HCT116 (cell line): ENCODE measurements around the gene SLC8A1.

Source experiments
- EGR1 ChIP-seq: IDR thresholded peaks from 2 replicates; pipeline ENCODE4 v1.6.1; 2012; ENCODE audit warnings: low read depth
- EZH2 ChIP-seq: fragments of 200-600 bp; sonication (generic); IDR thresholded peaks from 2 replicates; pipeline ENCODE4 v1.6.1; 2017; ENCODE audit warnings: antibody characterized with exemption, mixed run types
- JUND ChIP-seq: IDR thresholded peaks from 2 replicates; pipeline ENCODE4 v1.6.1; 2012
- POLR2A ChIP-seq: IDR thresholded peaks from 2 replicates; pipeline ENCODE4 v1.7.0; 2011; ENCODE audit warnings: borderline replicate concordance; ENCODE audit not compliant: insufficient read depth, insufficient read length; ENCODE audit errors: extremely low read depth
- RAD21 ChIP-seq: IDR thresholded peaks from 2 replicates; pipeline ENCODE4 v1.6.1; 2012; ENCODE audit warnings: low read depth, mild to moderate bottlenecking
- SIN3A ChIP-seq: IDR thresholded peaks from 2 replicates; pipeline ENCODE4 v1.6.1; 2012; ENCODE audit warnings: low read depth
- ZNF274 ChIP-seq: fragments of 200-500 bp; sonication (Bioruptor generic); IDR thresholded peaks from 2 replicates; pipeline ENCODE4 v1.6.1; 2014; ENCODE audit warnings: mild to moderate bottlenecking, low read depth, low read length, inconsistent platforms
- TF ChIP-seq, protein P1 (sequence below), 3 experiments: fragments of 200-600 bp in 1 of 3; sonication (generic) in 1 of 3; IDR thresholded peaks in 2 of 3; conservative IDR thresholded peaks in 1 of 3; 2 replicates each; pipeline ENCODE4 v1.5.1; 2012 to 2017; ENCODE audit warnings: low read depth in 2 of 3, low read length in 2 of 3, antibody characterized with exemption in 1 of 3, borderline replicate concordance in 1 of 3, control low read depth in 1 of 3, mild to moderate bottlenecking in 1 of 3, mixed read lengths in 1 of 3, mixed run types in 1 of 3, moderate library complexity in 1 of 3; ENCODE audit not compliant: insufficient read depth in 1 of 3
- TF ChIP-seq, protein P2 (sequence below): IDR thresholded peaks from 2 replicates; pipeline ENCODE4 v1.6.1; 2012

- no peak for TF ChIP-seq SIN3A
- TF ChIP-seq POLR2A: no peak
- TF ChIP-seq, protein P1, sequence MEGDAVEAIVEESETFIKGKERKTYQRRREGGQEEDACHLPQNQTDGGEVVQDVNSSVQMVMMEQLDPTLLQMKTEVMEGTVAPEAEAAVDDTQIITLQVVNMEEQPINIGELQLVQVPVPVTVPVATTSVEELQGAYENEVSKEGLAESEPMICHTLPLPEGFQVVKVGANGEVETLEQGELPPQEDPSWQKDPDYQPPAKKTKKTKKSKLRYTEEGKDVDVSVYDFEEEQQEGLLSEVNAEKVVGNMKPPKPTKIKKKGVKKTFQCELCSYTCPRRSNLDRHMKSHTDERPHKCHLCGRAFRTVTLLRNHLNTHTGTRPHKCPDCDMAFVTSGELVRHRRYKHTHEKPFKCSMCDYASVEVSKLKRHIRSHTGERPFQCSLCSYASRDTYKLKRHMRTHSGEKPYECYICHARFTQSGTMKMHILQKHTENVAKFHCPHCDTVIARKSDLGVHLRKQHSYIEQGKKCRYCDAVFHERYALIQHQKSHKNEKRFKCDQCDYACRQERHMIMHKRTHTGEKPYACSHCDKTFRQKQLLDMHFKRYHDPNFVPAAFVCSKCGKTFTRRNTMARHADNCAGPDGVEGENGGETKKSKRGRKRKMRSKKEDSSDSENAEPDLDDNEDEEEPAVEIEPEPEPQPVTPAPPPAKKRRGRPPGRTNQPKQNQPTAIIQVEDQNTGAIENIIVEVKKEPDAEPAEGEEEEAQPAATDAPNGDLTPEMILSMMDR (IDR thresholded peaks at IDR 0.05 in 2 of 3, conservative IDR thresholded peaks at IDR 0.05 in 1 of 3; ENCODE audit: borderline replicate concordance in 1 of 3, insufficient read depth in 1 of 3, low read depth in 2 of 3, low read length in 2 of 3): no peak
- no peak for TF ChIP-seq EGR1
- TF ChIP-seq, protein P2, sequence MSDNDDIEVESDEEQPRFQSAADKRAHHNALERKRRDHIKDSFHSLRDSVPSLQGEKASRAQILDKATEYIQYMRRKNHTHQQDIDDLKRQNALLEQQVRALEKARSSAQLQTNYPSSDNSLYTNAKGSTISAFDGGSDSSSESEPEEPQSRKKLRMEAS: no peak
- TF ChIP-seq ZNF274: no peak
- TF ChIP-seq EZH2: no peak
- no peak for TF ChIP-seq RAD21
- TF ChIP-seq JUND: no peak
Measured at GRCh38 chr2:40353231-40353630, 98.7 kb downstream of the SLC8A1 start.
